GM19467 (cell line): ENCODE measurements around the gene REM2.
"Not testable (repeated sequence)": the region's sequence is repeated elsewhere in the genome, so short reads cannot be mapped to it uniquely, and the experiment has no call there.

ENCODE experiments used
- ATAC-seq: cut with Tn5 transposase; IDR thresholded peaks from one replicate; pipeline ENCODE4 v1.9.1; 2021; ENCODE audit warnings: mild to moderate bottlenecking, moderate library complexity; ENCODE audit not compliant: unreplicated experiment

Gene REM2

DNA sequence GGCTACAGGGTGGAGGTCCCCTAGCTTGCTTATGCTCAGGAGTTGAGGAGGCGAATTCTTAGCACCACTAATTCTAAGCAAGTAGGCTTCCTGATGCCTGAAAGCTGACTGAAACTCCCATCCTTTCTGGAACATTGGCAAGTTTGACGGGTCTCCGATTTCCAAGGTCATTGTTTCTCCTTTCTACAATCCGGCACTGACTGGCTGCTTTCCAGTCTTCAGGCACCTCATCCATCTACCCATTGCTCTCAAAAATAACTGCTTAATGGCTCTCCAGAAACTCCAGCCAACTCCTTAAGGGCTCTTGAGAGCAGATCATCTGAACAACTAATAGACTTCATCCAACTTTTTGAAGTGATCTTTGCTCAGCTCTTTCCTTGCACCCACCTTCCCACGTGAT lies 13.3 kb downstream of the REM2 start:
- no peak for ATAC-seq

DNA sequence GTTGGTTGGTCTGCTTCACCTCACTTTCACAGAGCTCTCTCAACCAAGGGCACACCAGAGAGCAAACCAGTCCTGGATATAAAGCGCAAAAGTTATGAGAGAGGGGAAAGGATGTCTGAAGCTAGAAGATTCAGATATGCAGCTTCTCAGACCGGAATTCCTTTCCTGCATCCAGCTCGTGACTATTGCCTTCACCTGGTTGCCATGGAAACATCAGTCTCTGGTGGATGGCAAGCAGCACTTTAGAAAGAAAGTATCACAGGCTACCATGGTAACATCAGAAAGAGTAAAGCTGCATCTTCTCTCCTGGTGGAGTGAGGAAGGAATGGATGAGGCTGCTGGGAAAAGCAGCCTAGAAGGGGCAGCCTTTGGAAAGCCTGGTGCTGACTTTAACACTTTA lies 13.7 kb downstream of the REM2 start:
- no peak for ATAC-seq

DNA sequence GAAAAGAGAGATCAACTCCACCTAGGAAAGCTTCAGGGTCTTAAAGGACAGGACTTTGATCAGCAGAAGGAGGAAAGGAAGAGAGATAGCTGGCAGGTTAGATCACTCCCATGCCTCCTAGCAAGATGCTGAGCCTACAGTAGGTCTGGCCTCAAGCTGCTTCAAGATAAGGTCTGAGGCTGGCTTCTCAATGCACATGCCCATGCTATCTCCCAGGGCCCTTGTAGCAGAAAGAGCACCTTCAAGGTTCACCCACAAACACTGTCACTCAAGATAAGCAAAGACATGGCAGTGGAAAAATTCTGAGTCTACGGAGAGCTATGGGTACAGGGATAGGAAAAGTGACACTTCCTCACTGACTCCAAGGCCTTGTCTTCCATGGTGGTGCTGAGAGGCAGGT lies 14.3 kb downstream of the REM2 start:
- ATAC-seq = no peak

DNA sequence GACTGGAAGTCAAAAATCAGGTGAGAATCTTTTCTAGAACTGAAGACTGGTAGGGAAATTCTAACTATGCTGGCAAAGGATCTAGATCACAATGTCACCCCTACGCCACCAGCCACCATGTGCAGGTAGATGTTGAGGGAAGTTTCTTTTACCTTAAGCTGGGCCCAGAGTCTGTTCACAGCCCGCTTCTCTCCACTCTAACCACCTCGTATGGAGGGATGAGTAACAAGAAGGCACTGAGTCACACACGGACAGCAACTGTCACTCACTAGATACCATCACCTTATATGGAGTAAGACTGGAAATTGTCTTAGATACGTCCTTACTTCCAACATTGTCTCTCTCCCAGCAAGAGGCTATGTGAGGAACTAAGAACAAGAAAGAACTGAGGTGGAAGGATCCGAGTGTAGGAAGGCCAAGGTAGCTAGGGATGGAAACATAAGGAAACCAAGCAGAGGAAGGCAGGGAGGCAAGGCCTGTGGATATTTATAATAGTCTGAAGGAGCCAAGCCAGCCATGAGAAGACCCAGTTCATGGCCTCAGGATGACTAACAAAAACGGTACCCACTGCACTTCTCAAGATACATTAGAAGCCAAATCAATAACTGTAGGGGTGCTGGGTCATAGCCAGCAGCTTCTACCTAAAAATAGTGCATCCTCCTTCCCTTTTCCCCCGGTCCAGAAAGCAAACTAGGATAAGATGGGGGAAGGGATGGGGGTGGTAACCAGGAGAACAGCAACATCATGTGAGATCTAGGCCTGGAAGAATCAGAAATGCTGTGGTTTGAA lies 15.5 kb downstream of the REM2 start:
- no peak for ATAC-seq

- no peak for ATAC-seq
These were observed 17.2 kb downstream of the REM2 start for GRCh38 chr14:22900081-22900799.

DNA sequence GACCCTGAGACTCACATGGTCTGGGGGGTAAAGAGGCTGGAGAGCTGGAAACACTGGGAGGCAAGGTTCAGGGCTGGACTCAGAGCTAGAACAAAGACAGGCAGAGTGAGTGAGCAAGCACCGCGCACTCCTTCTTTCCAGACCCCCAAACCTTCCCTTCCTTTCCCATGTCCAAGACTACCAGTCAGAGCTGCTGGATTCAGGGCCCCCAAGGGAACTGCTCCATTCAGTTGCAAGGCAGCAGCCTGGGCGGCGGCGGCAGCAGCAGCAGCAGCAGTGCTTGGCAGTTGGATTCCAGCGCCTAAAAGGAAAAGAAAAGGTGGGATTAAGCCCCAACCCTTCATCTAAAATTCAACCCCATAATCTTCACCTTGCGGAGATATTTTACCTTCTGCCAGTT lies 18.8 kb downstream of the REM2 start:
- ATAC-seq = no peak

GRCh38 chr14:22903742-22904087 lies 20.7 kb downstream of the REM2 start:
- no peak for ATAC-seq

DNA sequence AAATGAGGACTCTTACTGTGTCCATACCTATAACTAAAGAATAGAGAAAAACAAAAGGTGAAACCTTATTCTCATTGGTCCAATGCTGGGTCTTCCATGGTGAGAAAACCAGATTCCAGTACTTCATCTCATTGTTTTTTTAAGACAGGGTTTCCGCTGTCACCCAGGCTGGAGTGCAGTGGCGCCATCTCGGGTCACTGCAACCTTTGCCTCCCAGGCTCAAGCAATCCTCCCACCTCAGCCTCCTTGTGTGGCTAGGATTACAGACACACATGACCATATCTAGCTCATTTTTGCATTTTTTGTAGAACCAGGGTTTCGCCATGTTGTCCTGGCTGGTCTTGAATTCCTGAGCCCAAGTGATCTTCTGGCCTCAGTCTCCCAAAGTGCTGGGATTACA lies 22.6 kb downstream of the REM2 start:
- ATAC-seq = no peak

DNA sequence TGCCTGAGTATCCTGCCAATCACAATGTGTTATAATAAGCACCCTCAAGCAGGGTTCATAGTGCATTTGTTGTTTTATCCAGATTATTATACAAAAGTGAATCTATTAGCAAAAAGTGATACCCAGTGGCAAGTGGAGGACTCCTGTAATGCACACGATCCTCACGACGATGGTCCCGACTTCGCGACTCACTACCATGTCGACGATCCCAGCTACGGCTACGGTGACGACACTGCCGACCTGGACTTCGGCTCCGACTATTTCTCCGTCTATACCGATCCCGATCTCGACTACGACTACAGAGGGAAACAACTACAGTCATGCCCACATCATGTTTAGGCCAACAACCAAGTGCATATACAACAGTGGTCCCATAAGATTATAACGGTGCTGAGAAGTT lies 23.1 kb downstream of the REM2 start:
- ATAC-seq = no peak

DNA sequence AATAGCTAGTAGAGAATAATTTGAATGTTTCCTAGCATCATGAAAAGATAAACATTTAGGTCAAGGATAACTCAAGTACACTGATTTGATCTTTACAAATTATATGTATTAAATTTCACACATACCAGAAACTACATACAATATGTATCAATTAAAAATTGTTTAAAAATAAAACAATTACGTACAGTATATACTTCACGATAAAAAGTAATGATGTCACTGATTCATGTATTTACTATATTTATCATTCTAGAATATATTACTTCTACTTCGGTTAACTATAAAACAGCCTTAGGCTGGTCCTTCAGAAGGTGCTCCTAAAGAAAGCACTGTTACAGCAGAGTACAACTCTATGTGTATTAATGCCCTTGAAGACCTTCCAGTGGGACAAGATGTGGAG lies 24.4 kb downstream of the REM2 start:
- ATAC-seq = no peak

- no peak for ATAC-seq
These were observed 25.6 kb downstream of the REM2 start for GRCh38 chr14:22908601-22909000.

DNA sequence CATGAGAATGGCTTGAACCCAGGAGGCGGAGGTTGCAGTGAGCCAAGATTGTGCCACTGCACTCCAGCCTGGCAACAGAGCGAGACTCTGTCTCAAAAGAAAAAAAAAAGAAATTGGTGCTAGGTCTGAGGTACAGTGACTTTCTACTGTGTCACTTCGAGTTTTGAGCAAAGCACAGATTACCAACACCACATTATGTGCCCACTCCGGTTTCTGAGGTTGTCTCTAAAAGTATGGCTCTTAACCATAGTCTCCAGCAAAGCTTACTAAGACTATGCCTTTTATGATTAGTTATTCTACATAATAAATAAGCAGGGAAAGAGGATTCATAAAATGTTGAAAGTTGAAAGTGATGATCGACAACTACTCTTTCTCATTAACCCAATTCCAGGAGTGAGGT lies 27.9 kb downstream of the REM2 start:
- ATAC-seq = no peak

GRCh38 chr14:22914836-22915235 lies 31.8 kb downstream of the REM2 start:
- not testable (repeated sequence) for ATAC-seq

DNA sequence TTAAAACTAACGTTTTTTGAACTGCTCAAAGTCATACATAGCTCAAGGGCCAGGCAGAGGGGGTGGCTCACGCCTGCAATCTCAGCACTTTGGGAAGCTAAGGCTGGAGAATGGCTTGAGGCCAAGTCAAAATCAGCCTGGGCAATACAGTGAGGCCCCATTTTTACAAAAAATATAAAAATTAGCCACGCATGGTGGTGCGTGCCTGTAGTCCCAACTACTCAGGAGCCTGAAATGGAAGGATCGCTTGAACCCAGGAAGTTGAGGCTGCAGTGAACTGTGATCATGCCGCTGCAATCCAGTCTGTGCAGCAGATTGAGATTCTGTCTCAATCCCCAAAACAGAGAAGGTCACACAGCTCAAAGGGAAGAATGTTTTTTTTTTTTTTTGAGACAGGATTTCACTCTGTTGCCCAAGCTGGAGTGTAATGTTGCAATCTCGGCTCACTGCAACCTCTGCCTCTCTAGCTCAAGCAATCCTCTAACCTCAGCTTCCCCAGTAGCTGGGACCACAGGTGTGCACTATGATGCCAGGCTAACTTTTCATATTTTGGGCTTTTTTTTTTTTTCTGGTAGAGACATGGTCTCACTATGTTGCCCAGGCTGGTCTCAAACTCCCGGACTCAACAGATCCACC lies 33.0 kb downstream of the REM2 start:
- no peak for ATAC-seq

- peak; percentile 92 for ATAC-seq
These were observed 36.0 kb downstream of the REM2 start, which contains the start of gene RBM23 for GRCh38 chr14:22918804-22919600. Gene RBM23 (minus strand): TSS chr14:22919149.

DNA sequence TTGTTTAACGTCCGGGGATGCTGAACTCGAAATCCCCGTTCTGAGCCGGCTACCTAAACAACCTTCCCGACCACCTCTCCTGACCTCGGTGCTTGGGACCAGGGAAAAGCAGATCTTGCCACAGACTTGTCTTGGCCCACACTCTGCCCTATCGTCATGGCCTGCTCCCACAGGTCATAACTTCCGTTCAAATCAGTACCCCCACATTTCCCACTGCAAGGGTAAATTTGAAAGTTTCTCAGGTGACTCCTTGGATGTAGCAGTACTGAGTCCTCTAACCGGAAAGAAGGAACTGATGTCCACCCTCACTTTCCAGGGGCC lies 36.5 kb downstream of the REM2 start:
- ATAC-seq = no peak

GRCh38 chr14:22920697-22921096 lies 37.7 kb downstream of the REM2 start:
- no peak for ATAC-seq

- ATAC-seq = no peak
These were observed 39.3 kb downstream of the REM2 start for GRCh38 chr14:22922294-22922693.

GRCh38 chr14:22923746-22924145 lies 40.7 kb downstream of the REM2 start:
- ATAC-seq = no peak

GRCh38 chr14:22925513-22925912 lies 42.5 kb downstream of the REM2 start:
- no peak for ATAC-seq

- ATAC-seq = no peak
These were observed 43.3 kb downstream of the REM2 start for GRCh38 chr14:22926316-22926715.
